GM18526 (cell line): ENCODE results near the gene NUDT3.

Experiments
- POLR2A ChIP-seq: IDR thresholded peaks from 3 replicates; pipeline ENCODE4 v1.6.1; 2011; ENCODE audit not compliant: insufficient read length; ENCODE audit errors: extremely low read depth

The NUDT3 gene

GRCh38 chr6:34339432-34339831 lies 53.0 kb downstream of the NUDT3 start:
- TF ChIP-seq POLR2A, result no peak

DNA sequence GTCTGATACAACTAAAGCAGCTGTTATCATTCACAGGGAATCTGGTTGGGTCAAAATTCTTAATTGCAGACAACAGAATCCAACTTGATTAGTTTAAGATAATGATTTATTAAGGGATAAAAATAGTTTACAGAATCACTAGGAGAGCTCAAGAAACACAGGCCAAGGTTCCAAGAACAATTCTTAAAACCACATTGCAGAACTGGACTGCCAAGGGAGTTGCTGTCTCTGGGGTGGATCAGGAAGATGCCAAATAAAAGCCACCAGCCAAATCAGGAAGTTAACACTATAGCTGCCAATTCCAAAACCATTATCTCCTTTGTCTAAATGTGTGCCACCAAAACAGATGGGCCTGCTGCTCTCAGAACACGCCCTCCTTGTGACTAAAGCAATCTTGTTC lies 53.7 kb downstream of the NUDT3 start:
- no peak for TF ChIP-seq POLR2A

GRCh38 chr6:34338377-34338776 lies 54.1 kb downstream of the NUDT3 start:
- no peak for TF ChIP-seq POLR2A

- no peak for TF ChIP-seq POLR2A
Measured at GRCh38 chr6:34334796-34335416, 57.6 kb downstream of the NUDT3 start.

DNA sequence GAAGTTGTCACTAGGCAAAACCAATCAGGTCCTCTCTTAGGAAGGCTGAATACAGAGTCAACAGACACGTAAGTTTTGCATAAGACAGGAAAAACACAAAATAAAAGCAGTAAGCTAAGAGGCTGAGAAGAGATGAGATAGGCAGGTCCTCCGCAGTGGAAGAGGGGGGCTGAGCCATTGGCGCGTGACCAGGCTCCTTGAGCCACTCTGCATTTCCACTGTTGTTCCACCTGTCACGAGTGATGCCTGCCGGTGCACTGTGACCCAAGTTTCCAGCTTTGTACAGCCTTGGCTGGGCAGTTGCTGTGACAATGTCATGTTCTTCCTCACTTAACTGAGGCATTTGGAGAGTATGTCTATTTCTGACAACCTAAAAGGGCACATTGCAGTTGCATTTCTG lies 58.6 kb downstream of the NUDT3 start:
- TF ChIP-seq POLR2A, result no peak

DNA sequence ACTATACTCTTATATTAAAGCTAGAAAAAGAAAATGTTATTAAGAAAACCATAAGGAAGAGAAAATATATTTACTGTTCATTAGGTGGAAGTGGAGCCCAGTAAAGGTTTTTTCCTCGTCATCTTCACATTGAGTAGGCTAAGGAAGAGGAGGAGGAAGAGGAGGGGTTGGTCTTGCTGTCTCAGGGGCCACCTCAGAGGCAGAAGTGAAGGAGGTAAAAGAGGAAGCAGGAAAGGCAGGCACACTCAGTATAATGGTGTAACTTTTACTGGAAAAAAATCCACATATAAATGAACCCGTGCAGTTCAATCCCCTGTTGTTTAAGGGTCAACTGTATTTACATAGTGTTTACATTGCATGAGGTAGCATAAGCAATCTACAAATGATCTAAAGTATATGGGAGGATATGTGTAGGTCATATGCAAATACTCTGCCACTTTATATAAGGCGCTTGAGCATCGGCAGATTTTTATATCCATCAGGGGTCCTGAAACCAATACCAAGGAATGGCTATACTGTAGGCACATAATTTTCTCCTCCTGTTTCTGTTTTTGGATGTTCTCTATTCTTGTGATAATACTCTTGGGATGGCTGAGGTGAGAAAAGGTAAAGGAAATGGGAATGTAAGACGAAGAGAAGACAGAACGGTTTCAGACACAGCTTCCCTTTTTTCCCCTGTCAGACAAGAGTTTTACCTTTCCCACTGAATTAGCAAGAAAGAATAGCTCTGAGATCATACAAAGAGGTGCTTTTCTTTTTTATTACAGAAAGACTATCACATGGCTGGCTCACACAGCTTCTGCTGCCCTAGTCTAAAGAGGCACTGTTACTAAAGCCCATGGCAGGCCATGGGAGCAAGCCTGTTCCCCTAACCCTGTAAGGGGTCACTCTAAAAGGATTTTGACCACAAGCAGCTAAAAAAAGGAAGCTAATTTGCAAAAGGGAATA lies 59.9 kb downstream of the NUDT3 start:
- TF ChIP-seq POLR2A, result no peak

- no peak for TF ChIP-seq POLR2A
Measured at GRCh38 chr6:34331371-34332050, 61.0 kb downstream of the NUDT3 start.

- TF ChIP-seq POLR2A, result no peak
Measured at GRCh38 chr6:34328969-34329368, 63.5 kb downstream of the NUDT3 start.

DNA sequence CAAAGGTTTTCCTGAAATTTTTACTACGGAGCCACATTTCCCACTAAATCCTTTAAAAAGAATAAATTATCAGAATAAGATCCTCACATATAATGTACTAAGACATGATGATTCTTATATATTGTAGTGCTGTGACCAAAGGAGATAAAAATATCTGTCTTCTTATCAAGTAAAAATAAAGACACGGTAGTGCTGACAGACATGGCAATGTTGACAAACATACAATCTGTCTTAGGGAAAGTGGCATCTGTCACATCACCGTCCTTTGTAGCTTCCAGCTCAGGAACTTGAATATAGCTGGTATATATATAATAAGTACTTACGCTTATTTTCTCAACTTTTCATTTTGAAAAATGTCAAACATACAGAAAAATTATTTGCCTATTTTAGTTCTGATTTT lies 66.8 kb downstream of the NUDT3 start:
- no peak for TF ChIP-seq POLR2A

DNA sequence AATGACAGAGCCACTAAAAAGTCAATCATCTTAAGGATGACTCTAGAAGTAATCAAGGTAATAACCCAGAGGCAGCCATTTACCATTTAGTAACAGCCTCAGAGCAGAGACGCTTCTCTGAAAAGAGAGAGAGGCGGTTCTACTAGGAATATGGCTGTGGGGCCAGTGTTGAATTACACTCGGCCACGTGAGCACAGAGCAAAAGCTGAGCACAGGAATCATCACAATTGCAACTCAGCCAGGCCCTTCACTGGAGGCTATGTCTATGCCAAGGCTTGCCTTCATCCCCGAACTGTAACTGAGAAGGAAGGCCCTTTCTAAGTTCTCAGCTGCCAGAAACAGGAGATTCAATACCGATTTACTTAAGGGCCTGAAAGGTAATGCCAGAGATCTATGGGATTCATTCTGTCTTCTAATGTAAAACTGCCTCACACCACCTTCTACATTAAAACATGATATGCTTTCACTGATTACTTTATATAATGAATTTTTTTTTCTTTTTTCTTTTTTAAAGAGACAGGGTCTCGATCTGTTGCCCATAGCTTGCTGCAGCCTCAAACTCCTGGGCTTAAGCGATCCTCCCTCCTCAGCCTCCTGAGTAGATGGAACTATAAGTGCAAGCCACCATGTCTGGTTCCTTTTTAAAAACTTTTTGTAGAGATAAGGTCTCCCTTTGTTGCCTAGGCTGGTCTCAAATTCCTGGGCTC lies 67.6 kb downstream of the NUDT3 start:
- no peak for TF ChIP-seq POLR2A

DNA sequence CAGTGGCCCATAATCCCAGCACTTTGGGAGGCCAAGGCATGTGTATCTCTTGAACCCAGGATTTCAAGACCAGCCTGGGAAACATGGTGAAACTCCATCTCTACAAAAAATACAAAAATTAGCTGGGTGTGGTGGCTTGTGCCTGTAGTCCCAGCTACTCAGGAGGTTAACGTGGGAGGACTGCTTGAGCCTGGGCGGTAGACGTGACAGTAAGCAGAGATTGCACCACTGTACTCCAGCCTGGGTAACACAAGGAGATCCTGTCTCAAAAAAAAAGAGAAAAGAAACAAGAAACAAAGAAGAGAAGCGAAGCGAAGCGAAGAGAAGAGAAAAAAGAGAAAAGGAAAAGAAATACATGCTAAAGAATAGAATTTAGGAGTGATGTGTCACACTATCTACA lies 69.2 kb downstream of the NUDT3 start:
- TF ChIP-seq POLR2A, result no peak

DNA sequence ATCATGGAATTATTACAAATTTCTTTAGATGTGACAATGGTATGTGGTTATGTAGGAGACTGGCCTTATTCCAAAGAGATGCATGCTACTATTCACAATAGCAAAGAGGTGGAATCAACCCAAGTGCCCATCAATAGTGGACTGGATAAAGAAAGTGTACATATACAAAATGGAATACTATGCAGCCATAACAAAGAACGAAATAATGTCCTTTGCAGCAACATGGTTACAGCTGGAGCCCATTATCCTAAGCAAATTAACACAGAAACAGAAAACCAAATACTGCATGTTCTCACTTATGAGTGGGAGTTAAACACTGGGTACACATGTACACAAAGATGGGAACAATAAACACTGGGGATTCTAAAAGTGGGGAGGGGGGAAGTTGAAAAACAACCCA lies 69.7 kb downstream of the NUDT3 start:
- no peak for TF ChIP-seq POLR2A

GRCh38 chr6:34321821-34322220 lies 70.6 kb downstream of the NUDT3 start:
- TF ChIP-seq POLR2A, result no peak

- no peak for TF ChIP-seq POLR2A
Measured at GRCh38 chr6:34319471-34319885, 73.0 kb downstream of the NUDT3 start.

DNA sequence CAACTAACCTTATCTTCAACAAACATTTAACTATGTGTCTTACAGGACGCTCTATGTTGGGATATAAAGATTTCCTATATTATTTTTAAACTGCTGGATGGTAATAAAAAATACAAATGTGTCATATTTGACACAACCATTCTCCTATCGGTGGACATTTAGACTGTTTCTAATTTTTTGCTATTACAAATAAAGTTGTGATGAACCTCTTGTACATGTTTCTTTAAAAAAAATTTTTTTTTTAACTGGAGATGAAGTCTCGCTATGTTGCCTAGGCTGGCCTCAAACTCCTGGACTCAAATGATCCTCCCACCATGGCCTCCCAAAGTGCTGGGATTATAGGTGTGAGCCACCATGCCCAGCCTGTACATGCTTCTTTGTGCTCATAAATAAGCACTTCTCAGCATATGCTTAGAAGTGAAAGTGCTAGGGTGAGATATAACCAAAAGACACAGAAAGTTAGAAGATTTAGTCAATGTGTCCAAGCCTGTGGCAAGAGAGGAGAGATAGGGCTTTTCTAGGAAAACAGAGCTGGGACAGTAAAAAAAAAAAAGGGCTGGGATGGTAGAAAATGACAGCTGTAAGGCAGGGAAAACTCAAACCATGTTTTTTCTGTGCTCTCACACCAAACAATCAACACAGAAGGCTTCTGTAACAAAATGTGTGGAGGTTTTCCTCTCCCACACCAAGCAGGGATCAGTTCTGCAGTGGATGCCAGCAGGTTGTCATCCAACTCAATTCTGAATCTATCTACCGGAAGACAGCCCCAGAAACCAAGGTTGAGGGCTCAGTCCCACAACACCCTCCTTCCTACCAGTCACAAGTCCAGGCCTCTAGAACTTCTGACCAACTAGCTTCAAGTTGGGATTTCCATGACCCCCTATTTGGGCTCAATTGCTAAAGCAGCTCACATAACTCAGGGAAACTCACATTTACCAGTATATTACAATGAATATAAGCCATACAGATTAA lies 73.7 kb downstream of the NUDT3 start:
- no peak for TF ChIP-seq POLR2A
